ENCODE results near the gene NCDN.
"Not testable (repeated sequence)": the region's sequence is repeated elsewhere in the genome, so short reads cannot be mapped to it uniquely, and the experiment has no call there.

The NCDN gene

DNA sequence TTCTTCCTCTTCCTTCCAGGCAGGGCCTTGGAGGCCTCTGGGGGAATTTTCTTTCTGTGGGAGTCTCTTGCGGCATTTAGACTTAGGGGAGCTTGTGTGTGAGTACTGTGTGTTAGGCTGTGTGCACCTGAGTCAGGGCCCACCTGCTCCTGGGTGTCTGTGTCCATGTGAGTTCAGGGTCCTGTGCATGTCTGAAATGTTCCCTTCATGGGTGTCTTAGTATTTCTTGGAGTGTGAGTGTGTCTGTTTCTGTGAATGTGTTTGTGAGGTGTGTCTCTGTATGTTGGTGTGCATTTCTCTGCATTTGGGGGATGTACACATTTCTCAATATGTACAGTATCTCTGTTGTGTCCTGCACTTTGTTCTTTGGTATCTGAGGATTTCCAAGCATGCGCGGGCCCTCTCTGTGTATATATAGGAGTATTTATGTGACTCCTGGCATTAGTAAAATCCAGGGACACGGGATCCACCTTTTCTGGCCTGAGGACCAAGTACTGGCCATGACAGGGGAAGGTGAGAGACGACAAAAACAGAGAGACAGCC, 17.9 kb downstream of the NCDN start:
- H3K4me3 ChIP-seq (ENCODE audit: low read depth, low read length), result no peak overlapping the region
- no peak for DNase-seq (ENCODE audit: low read depth)
- TF ChIP-seq, protein P1, sequence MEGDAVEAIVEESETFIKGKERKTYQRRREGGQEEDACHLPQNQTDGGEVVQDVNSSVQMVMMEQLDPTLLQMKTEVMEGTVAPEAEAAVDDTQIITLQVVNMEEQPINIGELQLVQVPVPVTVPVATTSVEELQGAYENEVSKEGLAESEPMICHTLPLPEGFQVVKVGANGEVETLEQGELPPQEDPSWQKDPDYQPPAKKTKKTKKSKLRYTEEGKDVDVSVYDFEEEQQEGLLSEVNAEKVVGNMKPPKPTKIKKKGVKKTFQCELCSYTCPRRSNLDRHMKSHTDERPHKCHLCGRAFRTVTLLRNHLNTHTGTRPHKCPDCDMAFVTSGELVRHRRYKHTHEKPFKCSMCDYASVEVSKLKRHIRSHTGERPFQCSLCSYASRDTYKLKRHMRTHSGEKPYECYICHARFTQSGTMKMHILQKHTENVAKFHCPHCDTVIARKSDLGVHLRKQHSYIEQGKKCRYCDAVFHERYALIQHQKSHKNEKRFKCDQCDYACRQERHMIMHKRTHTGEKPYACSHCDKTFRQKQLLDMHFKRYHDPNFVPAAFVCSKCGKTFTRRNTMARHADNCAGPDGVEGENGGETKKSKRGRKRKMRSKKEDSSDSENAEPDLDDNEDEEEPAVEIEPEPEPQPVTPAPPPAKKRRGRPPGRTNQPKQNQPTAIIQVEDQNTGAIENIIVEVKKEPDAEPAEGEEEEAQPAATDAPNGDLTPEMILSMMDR (conservative IDR thresholded peaks at IDR 0.05; ENCODE audit: low read depth, low read length), result no peak

DNA sequence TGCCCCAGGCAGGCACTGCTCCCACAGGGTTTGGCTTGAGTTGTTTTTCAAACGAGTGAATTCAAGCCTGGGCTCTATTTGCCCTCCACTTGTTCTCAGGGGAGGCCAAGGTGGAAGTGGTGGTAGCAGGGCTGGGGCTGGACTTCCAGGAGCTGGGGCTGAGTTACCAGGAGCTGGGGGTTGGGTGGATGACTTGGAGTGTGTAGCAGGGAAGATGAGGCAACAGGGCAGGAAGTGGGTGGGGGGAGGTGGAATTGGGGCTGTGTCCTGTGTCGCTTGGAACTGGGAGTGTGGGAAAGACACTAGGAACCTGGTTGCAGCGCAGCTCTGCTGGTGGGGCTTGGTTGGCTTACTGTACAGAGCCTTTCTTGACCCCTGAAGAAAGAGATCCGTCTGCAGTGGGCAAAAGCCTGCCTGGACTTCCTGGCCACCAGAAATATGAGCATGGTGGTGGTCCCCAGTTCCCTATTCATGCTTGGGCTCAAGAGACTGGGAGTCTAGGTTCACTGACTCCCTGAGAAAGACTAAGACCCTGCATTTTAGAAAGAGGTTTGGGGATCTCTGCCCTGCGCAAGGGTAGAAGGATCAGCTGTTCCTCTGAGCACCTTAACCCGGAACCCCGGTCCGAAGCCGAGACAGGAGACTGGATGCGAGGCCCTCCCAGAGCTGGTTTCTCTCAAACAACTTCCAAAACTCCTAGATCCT, 18.6 kb downstream of the NCDN start:
- DNase-seq (ENCODE audit: low read depth), result no peak
- TF ChIP-seq, protein P1 (conservative IDR thresholded peaks at IDR 0.05; ENCODE audit: low read depth, low read length), result no peak
- H3K4me3 ChIP-seq (ENCODE audit: low read depth, low read length), result no peak overlapping the region

DNA sequence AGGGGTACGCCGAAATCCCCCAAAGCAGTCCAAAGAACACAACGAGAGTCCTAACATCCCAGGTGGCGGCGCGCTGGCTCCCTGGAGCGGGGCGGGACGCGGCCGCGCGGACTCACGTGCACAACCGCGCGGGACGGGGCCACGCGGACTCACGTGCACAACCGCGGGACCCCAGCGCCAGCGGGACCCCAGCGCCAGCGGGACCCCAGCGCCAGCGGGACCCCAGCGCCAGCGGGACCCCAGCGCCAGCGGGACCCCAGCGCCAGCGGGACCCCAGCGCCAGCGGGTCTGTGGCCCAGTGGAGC, 19.1 kb downstream of the NCDN start:
- H3K4me3 ChIP-seq (ENCODE audit: low read depth, low read length); DNase-seq (ENCODE audit: low read depth): not testable (repeated sequence)

DNA sequence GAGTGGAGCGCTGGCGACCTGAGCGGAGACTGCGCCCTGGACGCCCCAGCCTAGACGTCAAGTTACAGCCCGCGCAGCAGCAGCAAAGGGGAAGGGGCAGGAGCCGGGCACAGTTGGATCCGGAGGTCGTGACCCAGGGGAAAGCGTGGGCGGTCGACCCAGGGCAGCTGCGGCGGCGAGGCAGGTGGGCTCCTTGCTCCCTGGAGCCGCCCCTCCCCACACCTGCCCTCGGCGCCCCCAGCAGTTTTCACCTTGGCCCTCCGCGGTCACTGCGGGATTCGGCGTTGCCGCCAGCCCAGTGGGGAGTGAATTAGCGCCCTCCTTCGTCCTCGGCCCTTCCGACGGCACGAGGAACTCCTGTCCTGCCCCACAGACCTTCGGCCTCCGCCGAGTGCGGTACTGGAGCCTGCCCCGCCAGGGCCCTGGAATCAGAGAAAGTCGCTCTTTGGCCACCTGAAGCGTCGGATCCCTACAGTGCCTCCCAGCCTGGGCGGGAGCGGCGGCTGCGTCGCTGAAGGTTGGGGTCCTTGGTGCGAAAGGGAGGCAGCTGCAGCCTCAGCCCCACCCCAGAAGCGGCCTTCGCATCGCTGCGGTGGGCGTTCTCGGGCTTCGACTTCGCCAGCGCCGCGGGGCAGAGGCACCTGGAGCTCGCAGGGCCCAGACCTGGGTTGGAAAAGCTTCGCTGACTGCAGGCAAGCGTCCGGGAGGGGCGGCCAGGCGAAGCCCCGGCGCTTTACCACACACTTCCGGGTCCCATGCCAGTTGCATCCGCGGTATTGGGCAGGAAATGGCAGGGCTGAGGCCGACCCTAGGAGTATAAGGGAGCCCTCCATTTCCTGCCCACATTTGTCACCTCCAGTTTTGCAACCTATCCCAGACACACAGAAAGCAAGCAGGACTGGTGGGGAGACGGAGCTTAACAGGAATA, 19.7 kb downstream of the NCDN start:
- TF ChIP-seq, protein P1 (conservative IDR thresholded peaks at IDR 0.05; ENCODE audit: low read depth, low read length), result no peak
- H3K4me3 ChIP-seq (ENCODE audit: low read depth, low read length), result peak overlapping the region; percentile 50
- no peak for DNase-seq (ENCODE audit: low read depth)

DNA sequence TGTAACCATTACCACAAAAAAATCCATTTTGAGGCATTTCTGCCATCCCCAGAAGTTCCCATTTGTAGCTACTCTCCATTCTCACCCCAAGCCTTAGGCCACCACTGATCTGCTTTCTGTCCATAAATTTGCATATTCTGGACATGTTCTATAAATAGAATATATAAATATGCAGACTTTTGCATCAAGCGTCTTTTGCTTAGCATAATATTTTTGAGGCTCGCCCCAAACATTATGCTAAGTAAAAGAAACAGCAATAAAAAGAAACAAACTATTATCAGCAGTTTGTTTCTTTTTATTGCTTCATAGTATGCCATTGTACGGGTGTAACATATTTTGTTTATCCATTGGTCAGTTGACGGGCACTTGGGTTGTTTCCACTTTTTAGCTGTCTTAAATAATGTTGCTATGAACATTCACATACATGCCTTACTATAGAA, 23.4 kb downstream of the NCDN start:
- DNase-seq (ENCODE audit: low read depth), result no peak
- H3K4me3 ChIP-seq (ENCODE audit: low read depth, low read length), result no peak overlapping the region
- TF ChIP-seq, protein P1 (conservative IDR thresholded peaks at IDR 0.05; ENCODE audit: low read depth, low read length), result no peak

DNA sequence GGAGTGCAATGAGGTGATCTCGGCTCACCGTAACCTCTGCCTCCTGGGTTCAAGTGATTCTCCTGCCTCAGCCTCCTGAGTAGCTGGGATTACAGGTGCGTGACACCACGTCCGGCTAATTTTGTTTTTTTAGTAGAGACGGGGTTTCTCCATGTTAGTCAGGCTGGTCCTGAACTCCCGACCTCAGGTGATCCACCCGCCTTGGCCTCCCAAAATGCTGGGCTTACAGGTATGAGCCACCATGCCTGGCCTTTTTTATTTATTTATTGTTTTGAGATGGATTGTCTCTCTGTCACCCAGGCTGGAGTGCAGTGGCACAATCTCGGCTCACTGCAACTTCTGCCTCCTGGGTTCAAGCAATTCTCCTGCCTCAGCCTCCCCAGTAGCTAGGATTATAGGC, 24.0 kb downstream of the NCDN start:
- DNase-seq (ENCODE audit: low read depth); H3K4me3 ChIP-seq (ENCODE audit: low read depth, low read length): not testable (repeated sequence)

DNA sequence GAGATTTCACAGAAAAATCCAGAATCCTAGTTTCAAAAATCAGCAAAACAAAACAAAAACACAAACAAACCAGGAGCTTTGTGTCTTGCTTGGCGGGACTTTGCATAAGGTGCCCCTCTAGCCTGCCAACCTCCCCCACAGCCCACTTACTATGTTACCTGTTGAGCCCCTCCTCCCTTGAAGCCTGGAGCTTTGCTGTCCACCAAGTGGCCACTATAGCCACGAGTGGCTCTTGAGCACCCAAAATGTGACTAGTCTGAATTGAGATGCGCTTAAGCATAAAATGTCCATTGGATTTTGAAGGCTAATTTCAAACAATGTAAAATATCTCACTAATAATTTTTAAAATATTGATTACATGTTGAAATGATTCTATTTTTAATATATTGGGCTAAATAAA, 27.7 kb downstream of the NCDN start:
- H3K4me3 ChIP-seq (ENCODE audit: low read depth, low read length), result no peak overlapping the region
- no peak for DNase-seq (ENCODE audit: low read depth)
- TF ChIP-seq, protein P1 (conservative IDR thresholded peaks at IDR 0.05; ENCODE audit: low read depth, low read length), result no peak

DNA sequence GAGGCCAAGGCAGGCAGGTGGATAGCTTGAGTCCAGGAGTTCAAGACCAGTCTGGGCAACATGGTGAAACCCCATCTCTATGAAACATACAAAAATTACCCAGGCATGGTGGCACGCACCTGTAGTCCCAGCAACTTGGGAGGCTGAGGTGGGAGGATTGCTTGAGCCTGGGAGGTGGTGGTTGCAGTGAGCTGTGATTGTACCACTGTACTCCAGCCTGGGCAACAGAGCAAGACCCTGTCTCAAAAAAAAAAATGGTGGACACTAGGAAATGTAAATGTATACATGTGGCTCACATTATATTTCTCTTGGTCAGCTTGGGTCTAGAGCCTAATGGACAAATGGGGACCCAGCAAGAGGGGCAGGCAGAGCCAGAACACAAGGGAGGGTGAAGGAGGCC, 28.2 kb downstream of the NCDN start:
- not testable (repeated sequence) for DNase-seq (ENCODE audit: low read depth); H3K4me3 ChIP-seq (ENCODE audit: low read depth, low read length)
